SK-N-SH (cell line): ENCODE measurements around the gene PPFIBP2.

Source experiments
- CTCF ChIP-seq: fragments of 200-600 bp; sonication (generic); IDR thresholded peaks from 2 replicates; pipeline ENCODE4 v1.6.1; 2017; ENCODE audit warnings: antibody characterized with exemption, mild to moderate bottlenecking, moderate library complexity
- EP300 ChIP-seq, 2 experiments: IDR thresholded peaks; 2 replicates each; pipeline versions ENCODE4 v1.4.0 to v1.6.1; 2012; ENCODE audit warnings: borderline replicate concordance in 1 of 2, low read depth in 1 of 2, low read length in 1 of 2
- FOXJ3 ChIP-seq: sonication (generic); formaldehyde crosslinking; IDR thresholded peaks from 2 replicates; pipeline ENCODE4 v1.5.1; 2020; ENCODE audit warnings: mild to moderate bottlenecking, missing genetic modification reagents
- POLR2AphosphoS5 ChIP-seq: IDR thresholded peaks from 2 replicates; pipeline ENCODE4 v1.6.1; 2012; ENCODE audit warnings: low read depth, low read length
- RCOR1 ChIP-seq: fragments of 150-350 bp; IDR thresholded peaks from 2 replicates; pipeline ENCODE4 v1.6.1; 2017; ENCODE audit warnings: antibody characterized with exemption, low read length
- REST ChIP-seq: IDR thresholded peaks from 2 replicates; pipeline ENCODE4 v1.6.1; 2012; ENCODE audit warnings: mild to moderate bottlenecking, low read depth, low read length, moderate library complexity
- SMC3 ChIP-seq: IDR thresholded peaks from 2 replicates; pipeline ENCODE4 v1.6.1; 2012; ENCODE audit warnings: low read depth, low read length, improper control_type of control experiment
- TAF1 ChIP-seq: IDR thresholded peaks from 2 replicates; pipeline ENCODE4 v1.6.1; 2012; ENCODE audit warnings: low read depth, mild to moderate bottlenecking, low read length, moderate library complexity, borderline replicate concordance
- ZBTB33 ChIP-seq: IDR thresholded peaks from 2 replicates; pipeline ENCODE4 v1.4.0; 2012; ENCODE audit warnings: low read depth, borderline replicate concordance
- TF ChIP-seq, protein P1 (sequence below): IDR thresholded peaks from 2 replicates; pipeline ENCODE4; 2012

GRCh38 chr11:7530013-7530640, 16.3 kb downstream of the PPFIBP2 start:
- TF ChIP-seq SMC3 (no peak), CTCF (no peak), ZBTB33 (no peak), FOXJ3 (no peak), EP300 (IDR thresholded peaks at IDR 0.05; ENCODE audit: borderline replicate concordance in 1 of 2, low read depth in 1 of 2, low read length in 1 of 2) (no peak), RCOR1 (no peak), REST (no peak), POLR2AphosphoS5 (no peak), TAF1 (no peak)
- TF ChIP-seq, protein P1, sequence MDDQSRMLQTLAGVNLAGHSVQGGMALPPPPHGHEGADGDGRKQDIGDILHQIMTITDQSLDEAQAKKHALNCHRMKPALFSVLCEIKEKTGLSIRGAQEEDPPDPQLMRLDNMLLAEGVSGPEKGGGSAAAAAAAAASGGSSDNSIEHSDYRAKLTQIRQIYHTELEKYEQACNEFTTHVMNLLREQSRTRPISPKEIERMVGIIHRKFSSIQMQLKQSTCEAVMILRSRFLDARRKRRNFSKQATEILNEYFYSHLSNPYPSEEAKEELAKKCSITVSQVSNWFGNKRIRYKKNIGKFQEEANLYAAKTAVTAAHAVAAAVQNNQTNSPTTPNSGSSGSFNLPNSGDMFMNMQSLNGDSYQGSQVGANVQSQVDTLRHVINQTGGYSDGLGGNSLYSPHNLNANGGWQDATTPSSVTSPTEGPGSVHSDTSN = no peak
